K562 (cell line): ENCODE measurements around the gene SH3BP4. TPM values are rescaled to one million over a fixed set of nuclear protein-coding genes. Genes with fewer than 3 reads are reported as not detected.

Experiments used
- ATAC-seq: fragments of 200-7000 bp; cut with Tn5 transposase; 3 replicates; pipeline ENCODE4 v1.9.1; 2020; ENCODE audit warnings: moderate library complexity
- BruUV-seq: library from RNA; stranded (reverse); fragments of 400-500 nt; replicated peaks from 2 replicates; lab custom pipeline; 2021; lab: Mats Ljungman, UMichigan
- CTCF ChIA-PET: fragments of 300-600 bp; formaldehyde crosslinking; extraction: SDS; loops from one replicate; lab custom pipeline; 2021; ENCODE audit warnings: low intra/inter-chr PET ratio; lab: Yijun Ruan, JAX
- POLR2A ChIA-PET: fragments of 300-600, 350-650 bp; sonication (Branson Sonifier 250); formaldehyde crosslinking; extraction: SDS; loops from one replicate; lab custom pipeline; 2021; ENCODE audit warnings: antibody characterized with exemption, inconsistent platforms; lab: Yijun Ruan, JAX
- DNase-seq, 4 experiments: peaks; one replicate each; pipeline versions ENCODE4 v3.0.0 to v3.0.0-alpha.2; 2011 to 2018; ENCODE audit warnings: low spot score in 3 of 4, mixed read lengths in 3 of 4; ENCODE audit errors: extremely low read depth in 1 of 4
- FAIRE-seq: peaks from 2 replicates; lab custom pipeline; 2011; peaks lifted over from hg19 to GRCh38; lab: Jason Lieb, UNC
- H2AFZ ChIP-seq: 2 replicates; pipeline ENCODE4 v1.6.0; 2011; ENCODE audit warnings: low read depth, low read length, control low read depth, inconsistent platforms
- H3K27ac ChIP-seq: fragments of 200-600 bp; 3 replicates; pipeline ENCODE4 v1.8.0; 2011; ENCODE audit warnings: low read depth, mild to moderate bottlenecking, control low read depth, inconsistent platforms, low read length, moderate library complexity, mixed read lengths; ENCODE audit errors: extremely low read depth
- H3K27me3 ChIP-seq, 2 experiments: fragments of 300-600 bp in 1 of 2; 2 replicates in 1 of 2; 3 replicates in 1 of 2; pipeline versions ENCODE4 v1.6.0 to v1.8.0; 2011; ENCODE audit warnings: inconsistent platforms in 2 of 2, low read length in 2 of 2, mild to moderate bottlenecking in 1 of 2, mixed read lengths in 1 of 2, moderate library complexity in 1 of 2; ENCODE audit not compliant: control insufficient read depth in 2 of 2, insufficient read depth in 2 of 2
- H3K36me3 ChIP-seq: fragments of 300-600 bp; 3 replicates; pipeline ENCODE4 v1.8.0; 2011; ENCODE audit warnings: mild to moderate bottlenecking, low read length, inconsistent platforms; ENCODE audit not compliant: control insufficient read depth, insufficient read depth
- H3K4me1 ChIP-seq, 2 experiments: fragments of 200-600 bp in 1 of 2; replicated peaks in 1 of 2; 2 replicates in 1 of 2; 3 replicates in 1 of 2; pipeline versions ENCODE4 v1.5.1 to v1.8.0; 2011; ENCODE audit warnings: inconsistent platforms in 2 of 2, low read length in 2 of 2, mild to moderate bottlenecking in 1 of 2, mixed read lengths in 1 of 2, moderate library complexity in 1 of 2; ENCODE audit not compliant: control insufficient read depth in 2 of 2, insufficient read depth in 2 of 2
- H3K4me2 ChIP-seq: 2 replicates; pipeline ENCODE4 v1.6.1; 2011; ENCODE audit warnings: low read length, control low read depth, inconsistent platforms, mixed read lengths; ENCODE audit not compliant: insufficient read depth
- H3K4me3 ChIP-seq: fragments of 200-600 bp; sonication (generic), shearing (Covaris generic); 2 replicates; pipeline ENCODE4 v1.5.1; 2016; ENCODE audit warnings: control low read depth, inconsistent platforms
- H3K79me2 ChIP-seq: fragments of 200-600 bp; 3 replicates; pipeline ENCODE4 v1.8.0; 2011; ENCODE audit warnings: low read length, inconsistent platforms; ENCODE audit not compliant: control insufficient read depth, insufficient read depth
- H3K9ac ChIP-seq, 2 experiments: 2 replicates each; pipeline versions ENCODE4 v1.6.0 to v1.6.1; 2011; ENCODE audit warnings: low read depth in 2 of 2, low read length in 2 of 2, control low read depth in 1 of 2, inconsistent platforms in 1 of 2, mild to moderate bottlenecking in 1 of 2, mixed read lengths in 1 of 2; ENCODE audit not compliant: insufficient read depth in 1 of 2
- H3K9me1 ChIP-seq: one replicate; pipeline ENCODE4 v1.6.0; 2011; ENCODE audit warnings: inconsistent platforms, mild to moderate bottlenecking, low read length, moderate library complexity; ENCODE audit not compliant: control insufficient read depth, insufficient read depth
- H3K9me3 ChIP-seq: replicated peaks from 2 replicates; pipeline ENCODE4 v1.5.1; 2011; ENCODE audit warnings: low read depth, low read length, inconsistent platforms; ENCODE audit not compliant: control insufficient read depth, insufficient read depth
- H4K20me1 ChIP-seq: replicated peaks from 2 replicates; pipeline ENCODE4 v1.6.1; 2011; ENCODE audit warnings: low read length, inconsistent platforms, mixed read lengths; ENCODE audit not compliant: control insufficient read depth, insufficient read depth
- HEY1 ChIP-seq: fragments of 250-450 bp; sonication (Bioruptor Pico); IDR thresholded peaks from 2 replicates; pipeline ENCODE4 v1.5.0; 2020; ENCODE audit warnings: mild to moderate bottlenecking, moderate library complexity, borderline replicate concordance
- OTX1 ChIP-seq: fragments of 450-650 bp; formaldehyde crosslinking; IDR thresholded peaks from 2 replicates; pipeline ENCODE4 v1.4.0; 2022; ENCODE audit warnings: mild to moderate bottlenecking
- ZNF197 ChIP-seq: fragments of 200-800 bp; sonication (Bioruptor generic); IDR thresholded peaks from 2 replicates; pipeline ENCODE4 v1.6.1; 2016; ENCODE audit warnings: low read depth, missing genetic modification characterization, missing compliant biosample characterization
- ZNF76 ChIP-seq: fragments of 250-450 bp; sonication (Bioruptor Pico); IDR thresholded peaks from 2 replicates; pipeline ENCODE4 v1.4.0; 2020; ENCODE audit warnings: mild to moderate bottlenecking, moderate library complexity, borderline replicate concordance
- whole genome bisulfite sequencing: fragments of 100-300 bp; shearing (Covaris generic); methylation state at CpG from one replicate; pipeline ENCODE4 v1.1.6; 2016; ENCODE audit warnings: low coverage, mixed read lengths; ENCODE audit not compliant: insufficient coverage; ENCODE audit errors: missing lambda C conversion rate; 5-methylcytosine and 5-hydroxymethylcytosine counted together
- in situ Hi-C: fragments of 300-500 bp; cut with MboI; formaldehyde crosslinking; loops from 4 replicates; pipeline ENCODE4 v1.15.0; 2018; ENCODE audit warnings: inconsistent platforms, mixed read lengths
- intact Hi-C: fragments of 100-400 bp; cut with micrococcal nuclease; formaldehyde crosslinking; loops from 2 replicates; pipeline ENCODE4 v1.14.2; 2022
- polyA plus RNA-seq, 8 experiments: library from polyadenylated mRNA; depleted of rRNA in 4 of 8; stranded (reverse) in 5 of 8; unstranded in 3 of 8; fragments of >200 nt; fragmentation: Nextera tagmentation in 2 of 8; fragmentation: Illumina TruSeq in 1 of 8; extraction: Ambion mirVana in 2 of 8; extraction: Trizol in 1 of 8; gene quantifications; 2 replicates each; pipeline versions ENCODE4 v1.2.1 to v1.2.3, GENCODE V29; 2011 to 2014; ENCODE audit warnings: inconsistent platforms in 1 of 8, missing spikeins in 1 of 8
- total RNA-seq, 7 experiments: library from RNA; depleted of rRNA in 6 of 7; stranded (reverse); fragments of >200 nt in 6 of 7; fragmentation: Illumina TruSeq in 2 of 7; extraction: Trizol in 2 of 7; gene quantifications; 2 replicates each; pipeline versions ENCODE4 v1.2.1 to v1.2.3, GENCODE V29; 2011 to 2021; ENCODE audit warnings: low replicate concordance in 1 of 7
- TF ChIP-seq, protein P1 (sequence below), 2 experiments: fragments of 450-650 bp in 1 of 2; sonication (generic) in 1 of 2; formaldehyde crosslinking in 1 of 2; IDR thresholded peaks in 1 of 2; conservative IDR thresholded peaks in 1 of 2; 2 replicates each; pipeline versions ENCODE4 v1.6.1 to v1.8.1; 2016 to 2023; ENCODE audit warnings: mild to moderate bottlenecking in 2 of 2, moderate library complexity in 2 of 2, inconsistent platforms in 1 of 2, missing genetic modification reagents in 1 of 2

The SH3BP4 gene
- total and polyA plus RNA-seq, 9 of the 15 experiments (the other 6 are each of a cell fraction or from before 2014, with no cell fraction given), result 0.03 to 0.28 (median 0.27) TPM; not detected in 6

DNA sequence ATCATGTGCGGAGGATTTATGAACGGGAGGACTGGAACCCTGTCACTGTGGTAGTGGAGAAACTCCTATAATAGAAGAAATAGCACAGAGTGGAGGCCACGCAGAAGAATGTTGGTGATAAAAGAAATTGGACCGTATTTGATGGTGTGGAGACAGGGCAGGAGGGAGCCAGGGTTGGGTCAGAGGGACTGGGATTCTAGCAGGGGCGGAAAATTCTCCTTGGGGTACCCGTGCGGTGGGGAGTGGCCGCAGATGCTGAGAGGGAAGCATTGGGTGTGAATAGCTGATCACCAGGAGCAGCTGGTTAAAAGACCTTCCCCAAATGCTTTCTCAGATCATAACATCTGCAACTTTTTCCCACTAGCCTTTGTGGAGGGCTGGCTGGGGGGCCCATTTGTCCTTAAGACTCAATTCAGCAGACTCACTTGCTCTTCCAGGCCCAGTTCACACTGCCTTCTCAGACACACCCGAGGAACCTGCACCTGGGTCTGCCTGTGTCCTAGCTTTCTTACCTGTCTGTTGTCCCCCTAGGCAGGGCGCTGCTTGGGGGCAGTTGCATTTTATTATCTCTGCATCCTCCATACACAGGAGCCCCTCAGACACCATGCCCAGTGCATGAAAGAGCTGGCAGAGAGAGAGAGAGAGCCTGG is 7.1 kb downstream of the SH3BP4 start:
- in situ Hi-C loops, result no loop called here

More for the DNA sequence above, 7.1 kb downstream of the SH3BP4 start:
- Histone ChIP-seq H3K9me1 (no peaks in the 10 kb centered on the region), H3K79me2 (no peaks in the 10 kb centered on the region), H3K4me2 (no peak overlapping the region), H3K27me3 (peaks cover 0 to 10% of the 10 kb centered on the region in 2 experiments; a peak in 1 of 5 replicates), H3K27ac (no peak overlapping the region), H3K4me1 (no peaks in the 10 kb centered on the region), H4K20me1 (no peaks in the 10 kb centered on the region), H3K4me3 (no peak overlapping the region), H3K9ac (no peak overlapping the region), H3K9me3 (no peaks in the 10 kb centered on the region), H2AFZ (no peak overlapping the region), H3K36me3 (no peaks in the 10 kb centered on the region)
- ChIA-PET POLR2A (interaction anchor here (0.8 to 1.2 kb wide), 2 partner anchors 9 to 18 kb away, joined by 3 read pairs; no protein-coding TSS in a partner anchor), CTCF (no interaction called here)
- FAIRE-seq (no peak), DNase-seq (no peak), ATAC-seq (no peak)
- intact Hi-C loops, result no loop called here
- 2% methylated on average over 6 of the region's 10 CpGs for WGBS
- TF ChIP-seq HEY1 (CRISPR knock-in tag) (no peak), ZNF76 (no peak), ZNF197 (CRISPR knock-in tag) (no peak), OTX1 (no peak)
- TF ChIP-seq, protein P1, sequence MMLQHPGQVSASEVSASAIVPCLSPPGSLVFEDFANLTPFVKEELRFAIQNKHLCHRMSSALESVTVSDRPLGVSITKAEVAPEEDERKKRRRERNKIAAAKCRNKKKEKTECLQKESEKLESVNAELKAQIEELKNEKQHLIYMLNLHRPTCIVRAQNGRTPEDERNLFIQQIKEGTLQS (IDR thresholded peaks at IDR 0.05), result no peak
- TF ChIP-seq, protein P1 (CRISPR knock-in tag; conservative IDR thresholded peaks at IDR 0.05), result no peak
- BruUV-seq, result no TSS peak
